Right lobe of liver (tissue), 4 donors: ENCODE results near the gene SLC2A4RG.

Experiments used
- CTCF ChIP-seq, 4 donors: fragments of 200-600 bp in 3 of 4; fragments of 450-650 bp in 1 of 4; IDR thresholded peaks; one replicate each; pipeline versions ENCODE4 v1.5.1 to v1.8.0; 2016 to 2022; ENCODE audit warnings: antibody characterized with exemption in 4 of 4, mild to moderate bottlenecking in 2 of 4
- POLR2A ChIP-seq: fragments of 450-650 bp; IDR thresholded peaks from one replicate; pipeline ENCODE4 v1.6.1; 2017; ENCODE audit warnings: antibody characterized with exemption, mild to moderate bottlenecking
- donor health status: DM: no; HTN: no; CAD: no.
- donor health status: DM: no; HTN: no; CAD: no.
- donor health status: DM: no; HTN: yes; CAD: no.

GRCh38 chr20:63690898-63691710, 48.5 kb upstream of the SLC2A4RG start:
- TF ChIP-seq CTCF (IDR thresholded peaks at IDR 0.05) (no peak), POLR2A (no peak)
